Ovary (tissue), 3 donors: ENCODE measurements around the gene FBXL16.

Experiments
- EP300 ChIP-seq: sonication (generic); formaldehyde crosslinking; IDR thresholded peaks from one replicate; pipeline ENCODE4 v1.6.1; 2017; ENCODE audit warnings: antibody characterized with exemption
- POLR2A ChIP-seq: fragments of 450-650 bp; IDR thresholded peaks from one replicate; pipeline ENCODE4 v1.6.1; 2017; ENCODE audit warnings: antibody characterized with exemption, mild to moderate bottlenecking, moderate library complexity
- TF ChIP-seq, protein P1 (sequence below), 3 donors: fragments of 450-650 bp in 2 of 3; fragments of 200-600 bp in 1 of 3; IDR thresholded peaks; one replicate each; pipeline versions ENCODE4 v1.5.1 to v1.8.0; 2016 to 2022; ENCODE audit warnings: antibody characterized with exemption in 3 of 3, mild to moderate bottlenecking in 1 of 3
- donor health status: DM: no; HTN: no; CAD: no.

DNA sequence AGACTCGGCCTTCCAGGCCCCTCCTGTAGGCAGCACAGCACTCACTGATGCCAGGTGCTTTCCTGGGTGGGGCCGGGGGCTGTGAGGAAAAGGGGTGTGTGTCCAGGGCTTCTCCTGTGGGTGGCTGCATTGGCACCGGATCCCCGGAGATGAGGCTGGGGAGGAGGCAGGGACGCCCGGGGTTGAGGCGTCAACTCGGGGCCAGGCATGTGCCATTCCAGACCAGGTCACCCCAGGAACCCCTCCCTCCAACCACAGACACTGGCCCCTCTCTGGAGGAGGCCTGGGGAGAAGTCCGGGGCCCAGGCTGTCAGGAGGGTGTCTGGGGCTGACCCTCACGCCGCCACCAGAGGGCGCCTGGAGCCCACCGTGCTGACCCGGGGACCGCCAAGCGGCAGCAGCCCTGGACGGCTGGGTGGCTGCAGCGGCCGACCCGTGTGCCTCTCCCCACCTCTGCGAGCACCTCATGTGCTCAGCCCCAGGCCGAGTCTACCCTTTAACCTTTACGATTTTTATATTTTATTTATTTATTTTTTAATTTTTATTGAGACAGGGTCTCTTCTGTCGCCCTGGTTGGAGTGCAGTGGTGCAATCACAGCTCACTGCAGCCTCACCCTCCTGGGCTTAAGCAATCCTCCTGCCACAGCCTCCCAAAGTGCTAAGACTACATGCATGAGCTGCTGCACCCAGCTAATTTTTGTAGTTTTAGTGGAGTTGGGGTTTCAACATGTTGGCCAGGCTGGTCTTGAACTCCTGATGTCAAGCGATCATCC is 6.1 kb upstream of the FBXL16 start:
- TF ChIP-seq, protein P1, sequence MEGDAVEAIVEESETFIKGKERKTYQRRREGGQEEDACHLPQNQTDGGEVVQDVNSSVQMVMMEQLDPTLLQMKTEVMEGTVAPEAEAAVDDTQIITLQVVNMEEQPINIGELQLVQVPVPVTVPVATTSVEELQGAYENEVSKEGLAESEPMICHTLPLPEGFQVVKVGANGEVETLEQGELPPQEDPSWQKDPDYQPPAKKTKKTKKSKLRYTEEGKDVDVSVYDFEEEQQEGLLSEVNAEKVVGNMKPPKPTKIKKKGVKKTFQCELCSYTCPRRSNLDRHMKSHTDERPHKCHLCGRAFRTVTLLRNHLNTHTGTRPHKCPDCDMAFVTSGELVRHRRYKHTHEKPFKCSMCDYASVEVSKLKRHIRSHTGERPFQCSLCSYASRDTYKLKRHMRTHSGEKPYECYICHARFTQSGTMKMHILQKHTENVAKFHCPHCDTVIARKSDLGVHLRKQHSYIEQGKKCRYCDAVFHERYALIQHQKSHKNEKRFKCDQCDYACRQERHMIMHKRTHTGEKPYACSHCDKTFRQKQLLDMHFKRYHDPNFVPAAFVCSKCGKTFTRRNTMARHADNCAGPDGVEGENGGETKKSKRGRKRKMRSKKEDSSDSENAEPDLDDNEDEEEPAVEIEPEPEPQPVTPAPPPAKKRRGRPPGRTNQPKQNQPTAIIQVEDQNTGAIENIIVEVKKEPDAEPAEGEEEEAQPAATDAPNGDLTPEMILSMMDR (IDR thresholded peaks at IDR 0.05): peak; percentile 65 to 83 (median 75)
- TF ChIP-seq POLR2A (no peak), EP300 (no peak)
